ENCODE measurements around the gene ZNF280B.
A peak's percentile ranks its signal among the peaks of the same experiment; 100 is the strongest.

GRCh38 chr22:22460635-22461034 is 47.9 kb downstream of the ZNF280B start:
- TF ChIP-seq CTCF (conservative IDR thresholded peaks at IDR 0.05) (peak; percentile 71), EZH2 (IDR thresholded peaks at IDR 0.05; ENCODE audit: low read depth) (no peak)
